Stomach smooth muscle (tissue), 2 donors: Measurements from ENCODE around the gene CLTA.
A peak's percentile ranks its signal among the peaks of the same experiment; 100 is the strongest.

Source experiments
- H3K27ac ChIP-seq: one replicate; pipeline ENCODE4 v1.7.0; 2013; ENCODE audit warnings: mild to moderate bottlenecking, low read length, inconsistent platforms
- H3K27me3 ChIP-seq, 2 donors: one replicate each; pipeline ENCODE4 v1.7.0; 2013; ENCODE audit warnings: low read length in 2 of 2; ENCODE audit not compliant: insufficient read depth in 2 of 2, control insufficient read depth in 1 of 2
- H3K36me3 ChIP-seq, 2 donors: one replicate each; pipeline ENCODE4 v1.7.0; 2013; ENCODE audit warnings: low read length in 2 of 2; ENCODE audit not compliant: control insufficient read depth in 2 of 2, insufficient read depth in 2 of 2
- H3K4me1 ChIP-seq: one replicate; pipeline ENCODE4 v1.7.0; 2013; ENCODE audit warnings: low read length; ENCODE audit not compliant: control insufficient read depth, insufficient read depth
- H3K4me3 ChIP-seq, 2 donors: one replicate each; pipeline ENCODE4 v1.7.0; 2013; ENCODE audit warnings: low read length in 2 of 2
- H3K9ac ChIP-seq, 2 donors: one replicate each; pipeline ENCODE4 v1.7.0; 2013; ENCODE audit warnings: low read length in 2 of 2, mild to moderate bottlenecking in 1 of 2
- H3K9me3 ChIP-seq, 2 donors: one replicate each; pipeline ENCODE4 v1.7.0; 2013; ENCODE audit warnings: low read length in 2 of 2; ENCODE audit not compliant: control insufficient read depth in 2 of 2
- donor health status: healthy.
- donor health status: Pancreatic carcinoma.

CLTA gene

DNA sequence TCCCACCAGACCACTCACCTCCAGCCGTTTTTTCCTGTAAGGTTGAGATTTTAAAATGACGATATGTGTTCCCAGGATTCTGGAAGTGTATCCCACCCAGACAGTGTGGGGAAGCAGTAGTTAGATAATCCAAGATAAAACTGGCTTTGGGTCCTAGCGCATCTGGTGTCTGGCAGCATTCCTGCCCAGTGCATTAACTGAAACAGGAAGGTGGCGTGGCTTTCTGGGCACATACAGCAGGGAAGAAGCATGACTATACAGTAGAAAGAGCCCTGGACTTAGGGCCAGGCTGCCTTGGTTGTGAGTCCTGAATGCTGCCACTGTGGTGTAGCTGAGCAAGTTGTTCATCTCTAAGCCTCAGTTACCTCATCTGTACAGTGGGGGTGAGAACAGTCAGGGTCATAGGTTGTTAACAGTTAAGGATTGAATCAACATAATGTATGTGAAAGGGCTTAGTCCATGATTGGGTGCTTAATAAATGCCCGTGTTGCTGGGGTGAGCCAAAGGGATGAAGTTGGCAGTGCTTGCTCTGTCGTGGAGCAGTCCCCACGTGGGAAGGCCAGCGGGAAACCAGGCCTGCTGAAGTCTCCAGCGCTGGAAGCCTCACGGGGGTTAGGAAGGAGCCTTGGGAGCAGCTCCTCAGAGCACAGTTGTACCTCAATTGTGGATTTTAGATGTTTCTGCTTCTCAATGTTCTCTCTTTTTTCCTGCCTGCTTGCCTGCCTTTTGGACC lies 18.0 kb downstream of the CLTA start:
- H3K9ac ChIP-seq, result no peak overlapping the region
- no peaks in the 10 kb centered on the region for H3K9me3 ChIP-seq
- peaks cover 60 to 67% of the 10 kb centered on the region in 2 donors for H3K36me3 ChIP-seq
- H3K27ac ChIP-seq, result peak overlapping the region; percentile 37
- no peak overlapping the region for H3K4me3 ChIP-seq
- peaks cover 25% of the 10 kb centered on the region for H3K4me1 ChIP-seq
- no peaks in the 10 kb centered on the region for H3K27me3 ChIP-seq

DNA sequence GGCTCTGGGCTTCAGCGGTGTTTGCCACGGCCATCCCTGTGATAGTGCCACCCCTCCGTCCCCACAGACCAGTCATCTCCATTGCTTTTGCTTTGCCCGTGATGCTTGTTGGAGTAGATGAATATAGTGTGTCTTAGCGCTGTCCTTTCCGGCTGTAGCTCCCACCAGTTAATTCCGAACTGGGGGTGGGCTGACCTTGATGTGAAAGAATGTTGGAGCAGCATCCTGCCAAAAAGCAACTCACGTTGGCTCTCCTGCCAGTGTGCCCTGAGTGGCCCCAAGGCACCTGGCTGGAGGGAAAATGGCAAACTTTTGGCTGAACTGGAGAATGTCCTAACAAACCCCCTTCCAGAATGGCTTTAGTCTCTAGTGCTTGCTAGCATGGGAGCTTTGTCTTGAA lies 20.0 kb downstream of the CLTA start:
- Histone ChIP-seq H3K27ac (no peak overlapping the region), H3K36me3 (peaks cover 45 to 50% of the 10 kb centered on the region in 2 donors), H3K4me1 (peaks cover 31% of the 10 kb centered on the region), H3K9ac (no peak overlapping the region), H3K4me3 (no peak overlapping the region), H3K9me3 (no peaks in the 10 kb centered on the region), H3K27me3 (no peaks in the 10 kb centered on the region)

DNA sequence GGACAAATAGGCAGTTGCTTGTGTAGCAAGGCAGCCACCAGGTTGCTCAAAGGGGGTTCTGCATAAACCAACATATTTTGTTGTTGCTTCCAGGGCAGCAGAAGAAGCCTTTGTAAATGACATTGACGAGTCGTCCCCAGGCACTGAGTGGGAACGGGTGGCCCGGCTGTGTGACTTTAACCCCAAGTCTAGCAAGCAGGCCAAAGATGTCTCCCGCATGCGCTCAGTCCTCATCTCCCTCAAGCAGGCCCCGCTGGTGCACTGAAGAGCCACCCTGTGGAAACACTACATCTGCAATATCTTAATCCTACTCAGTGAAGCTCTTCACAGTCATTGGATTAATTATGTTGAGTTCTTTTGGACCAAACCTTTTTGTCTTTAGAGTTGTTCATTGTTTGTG lies 20.8 kb downstream of the CLTA start:
- Histone ChIP-seq H3K9me3 (no peaks in the 10 kb centered on the region), H3K4me3 (no peak overlapping the region), H3K4me1 (peaks cover 31% of the 10 kb centered on the region), H3K27me3 (no peaks in the 10 kb centered on the region), H3K9ac (no peak overlapping the region), H3K27ac (no peak overlapping the region), H3K36me3 (peaks cover 45 to 48% of the 10 kb centered on the region in 2 donors)

DNA sequence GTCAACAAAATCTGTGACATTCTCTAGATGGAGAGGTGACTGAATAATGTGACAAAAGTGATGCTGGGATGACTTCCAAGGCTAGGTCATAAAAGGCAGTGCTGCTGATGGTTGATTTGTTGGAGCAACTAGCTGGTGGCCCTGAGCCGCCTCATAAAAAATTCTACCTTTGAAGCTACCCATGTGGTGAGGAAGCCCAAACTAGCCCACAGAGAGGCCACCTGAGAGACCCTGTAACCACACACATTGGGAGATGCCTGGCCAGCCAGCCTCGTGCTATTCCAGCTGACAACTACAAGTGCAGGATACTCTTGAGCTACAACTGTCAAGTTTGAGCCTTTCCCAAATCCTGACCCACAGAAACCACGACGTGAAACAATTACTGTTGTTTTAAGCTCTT lies 22.7 kb downstream of the CLTA start:
- H3K9ac ChIP-seq, result no peak overlapping the region
- peaks cover 20% of the 10 kb centered on the region for H3K4me1 ChIP-seq
- no peaks in the 10 kb centered on the region for H3K9me3 ChIP-seq
- no peak overlapping the region for H3K27ac ChIP-seq
- no peak overlapping the region for H3K4me3 ChIP-seq
- no peaks in the 10 kb centered on the region for H3K27me3 ChIP-seq
- H3K36me3 ChIP-seq, result peaks cover 45% of the 10 kb centered on the region in 2 donors

DNA sequence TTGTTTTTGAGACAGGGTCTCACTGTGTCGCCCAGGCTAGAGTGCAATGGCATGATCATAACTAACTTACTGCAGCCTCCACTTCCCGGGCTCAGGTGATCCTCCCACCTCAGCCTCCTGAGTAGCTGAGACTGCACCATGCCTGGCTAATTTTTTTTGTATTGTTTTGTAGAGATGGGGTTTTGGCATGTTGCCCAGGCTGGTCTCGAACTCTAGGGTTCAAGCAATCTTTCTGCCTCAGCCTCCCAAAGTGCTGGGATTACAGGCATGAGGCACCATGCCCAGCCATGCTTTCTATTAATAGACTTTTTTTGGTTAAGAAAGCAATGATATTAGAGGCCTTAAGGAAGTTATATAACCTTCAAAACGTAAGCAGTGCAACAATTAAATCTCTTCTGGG lies 23.3 kb downstream of the CLTA start:
- no peak overlapping the region for H3K4me3 ChIP-seq

DNA sequence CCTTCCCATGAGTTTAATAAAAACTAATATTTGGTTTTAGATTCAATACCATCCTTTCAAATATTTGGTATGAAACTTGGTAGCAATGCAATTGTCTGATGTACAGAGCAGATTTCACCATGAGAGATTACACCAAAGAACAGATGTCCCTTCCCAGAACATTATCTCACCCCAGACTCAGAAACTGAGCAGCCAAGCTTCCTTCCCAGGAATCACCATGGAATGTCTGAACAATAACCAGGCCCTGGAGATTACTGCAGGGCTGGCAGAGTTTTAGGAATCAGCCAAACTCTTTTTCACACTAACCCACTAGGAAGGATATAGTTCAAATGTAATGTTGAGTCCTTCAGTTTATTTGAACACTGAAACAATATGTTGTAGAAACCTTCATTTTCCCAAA lies 23.9 kb downstream of the CLTA start:
- H3K9ac ChIP-seq, result no peak overlapping the region
- peaks cover 17% of the 10 kb centered on the region for H3K4me1 ChIP-seq
- H3K27me3 ChIP-seq, result no peaks in the 10 kb centered on the region
- H3K27ac ChIP-seq, result no peak overlapping the region
- peaks cover 49 to 54% of the 10 kb centered on the region in 2 donors for H3K36me3 ChIP-seq
- H3K9me3 ChIP-seq, result no peaks in the 10 kb centered on the region
- no peak overlapping the region for H3K4me3 ChIP-seq

More for the DNA sequence above, 23.3 kb downstream of the CLTA start:
- Histone ChIP-seq H3K9ac (no peak overlapping the region), H3K27ac (peak overlapping the region; percentile 37), H3K4me1 (peaks cover 17% of the 10 kb centered on the region), H3K9me3 (no peaks in the 10 kb centered on the region), H3K36me3 (peaks cover 45 to 48% of the 10 kb centered on the region in 2 donors), H3K27me3 (no peaks in the 10 kb centered on the region)

DNA sequence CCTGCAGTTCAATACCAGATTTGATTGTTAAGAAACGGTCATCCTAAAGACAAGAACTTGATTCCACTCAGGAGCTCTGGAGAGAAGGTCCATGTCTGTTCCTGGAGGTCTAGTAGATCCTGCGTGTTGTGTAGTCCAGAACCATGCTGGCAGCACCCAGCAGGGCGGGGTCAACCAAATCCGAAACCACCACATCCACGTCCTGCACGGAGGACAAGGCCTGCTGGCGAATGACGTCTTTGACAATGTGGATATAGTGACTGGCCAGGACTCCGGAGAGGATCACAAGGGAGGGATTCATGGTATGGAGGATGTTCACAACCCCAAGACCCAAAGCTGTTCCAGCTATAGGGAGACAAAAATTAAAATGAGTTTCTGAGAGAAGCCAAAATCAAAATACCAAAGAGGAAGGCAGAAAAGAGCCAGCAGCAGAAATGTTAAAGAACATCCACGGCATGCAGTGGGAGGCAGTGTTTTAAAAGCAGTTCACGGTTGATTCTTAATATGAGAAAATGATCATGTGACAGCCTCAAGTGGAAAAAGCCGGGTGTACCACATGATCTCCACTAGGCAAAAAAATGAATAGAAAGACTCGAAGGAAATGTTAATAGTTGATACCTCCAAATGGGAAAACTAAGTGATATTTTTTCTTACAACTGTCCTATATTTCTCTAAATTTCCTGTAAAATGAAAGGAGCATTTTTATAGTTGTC lies 26.7 kb downstream of the CLTA start:
- Histone ChIP-seq H3K4me1 (peaks cover 6% of the 10 kb centered on the region), H3K36me3 (peaks cover 49 to 56% of the 10 kb centered on the region in 2 donors), H3K4me3 (no peak overlapping the region), H3K27me3 (no peaks in the 10 kb centered on the region), H3K27ac (peak overlapping the region; percentile 11), H3K9me3 (no peaks in the 10 kb centered on the region), H3K9ac (no peak overlapping the region)

DNA sequence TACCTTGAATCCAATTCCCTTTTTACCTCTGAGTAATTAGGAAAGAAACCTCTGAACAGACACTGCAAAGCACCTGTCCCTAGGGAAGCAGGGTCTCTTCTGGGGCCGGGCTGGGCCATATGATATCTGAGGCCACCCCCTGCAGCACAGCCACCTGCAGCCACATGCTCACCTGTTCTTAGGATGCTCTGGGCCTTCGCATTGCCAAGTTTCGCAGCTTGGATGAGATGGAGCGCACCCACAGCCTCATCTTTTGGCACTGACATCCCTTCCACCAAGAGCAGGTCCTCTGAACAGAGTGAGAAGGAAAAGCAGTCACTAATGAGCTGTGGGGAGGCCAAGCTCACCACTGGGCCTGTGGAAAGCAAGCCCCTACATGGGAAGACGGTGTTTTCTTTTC lies 27.3 kb downstream of the CLTA start:
- H3K27ac ChIP-seq, result no peak overlapping the region
- H3K4me3 ChIP-seq, result no peak overlapping the region
- H3K4me1 ChIP-seq, result peaks cover 6% of the 10 kb centered on the region
- H3K27me3 ChIP-seq, result no peaks in the 10 kb centered on the region
- H3K9me3 ChIP-seq, result peaks cover 0 to 3% of the 10 kb centered on the region in 2 donors
- H3K9ac ChIP-seq, result no peak overlapping the region
- H3K36me3 ChIP-seq, result peaks cover 50 to 62% of the 10 kb centered on the region in 2 donors

DNA sequence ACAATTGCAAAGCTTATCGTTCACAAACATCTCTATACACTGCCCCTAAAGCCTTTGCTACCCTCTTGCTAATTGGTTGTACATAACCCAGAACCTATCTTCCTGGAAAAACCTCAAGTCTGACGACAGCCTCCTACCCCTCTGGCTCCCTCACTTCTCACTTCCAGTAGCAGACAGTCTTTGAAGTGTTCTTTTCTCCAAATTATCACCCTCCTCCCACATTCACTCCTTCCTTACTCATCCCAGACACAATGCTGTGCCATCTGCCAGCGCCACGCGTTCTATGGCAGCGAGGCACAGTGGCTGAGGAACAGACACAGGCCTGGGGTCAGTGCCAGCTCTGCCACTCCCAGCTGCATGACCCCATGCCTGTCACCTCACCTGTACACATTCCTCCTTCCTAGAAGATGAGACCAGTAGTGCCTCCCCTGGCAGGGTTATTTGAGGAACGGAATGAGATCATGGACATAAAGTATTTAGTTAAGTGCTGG lies 27.7 kb downstream of the CLTA start:
- H3K4me1 ChIP-seq, result peaks cover 6% of the 10 kb centered on the region
- H3K36me3 ChIP-seq, result peaks cover 50 to 65% of the 10 kb centered on the region in 2 donors
- no peak overlapping the region for H3K4me3 ChIP-seq
- H3K9ac ChIP-seq, result no peak overlapping the region
- H3K27me3 ChIP-seq, result no peaks in the 10 kb centered on the region
- H3K27ac ChIP-seq, result no peak overlapping the region
- peaks cover 0 to 3% of the 10 kb centered on the region in 2 donors for H3K9me3 ChIP-seq

DNA sequence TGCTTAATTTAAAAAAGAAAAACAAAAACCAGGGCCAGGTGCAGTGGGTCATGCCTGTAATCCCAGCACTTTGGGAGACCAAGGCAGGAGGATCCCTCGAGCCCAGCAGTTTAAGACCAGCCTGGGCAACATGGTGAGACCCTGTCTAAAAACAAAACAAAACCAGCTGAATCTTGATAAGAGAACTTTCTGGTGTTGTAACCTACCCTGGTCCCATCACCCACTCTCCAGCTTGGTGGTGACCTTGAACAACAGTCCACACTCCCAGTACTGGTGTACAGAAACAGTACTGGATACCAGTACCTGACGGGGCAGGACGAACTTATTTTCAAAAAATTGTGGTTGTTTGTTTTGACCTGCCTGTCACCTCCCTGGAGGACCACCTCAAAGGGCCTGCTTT lies 30.9 kb downstream of the CLTA start:
- H3K27ac ChIP-seq, result no peak overlapping the region
- no peak overlapping the region for H3K9ac ChIP-seq
- peaks cover 57 to 63% of the 10 kb centered on the region in 2 donors for H3K36me3 ChIP-seq
- no peak overlapping the region for H3K4me3 ChIP-seq
- H3K27me3 ChIP-seq, result no peaks in the 10 kb centered on the region
- no peaks in the 10 kb centered on the region for H3K4me1 ChIP-seq
- H3K9me3 ChIP-seq, result peaks cover 0 to 3% of the 10 kb centered on the region in 2 donors

DNA sequence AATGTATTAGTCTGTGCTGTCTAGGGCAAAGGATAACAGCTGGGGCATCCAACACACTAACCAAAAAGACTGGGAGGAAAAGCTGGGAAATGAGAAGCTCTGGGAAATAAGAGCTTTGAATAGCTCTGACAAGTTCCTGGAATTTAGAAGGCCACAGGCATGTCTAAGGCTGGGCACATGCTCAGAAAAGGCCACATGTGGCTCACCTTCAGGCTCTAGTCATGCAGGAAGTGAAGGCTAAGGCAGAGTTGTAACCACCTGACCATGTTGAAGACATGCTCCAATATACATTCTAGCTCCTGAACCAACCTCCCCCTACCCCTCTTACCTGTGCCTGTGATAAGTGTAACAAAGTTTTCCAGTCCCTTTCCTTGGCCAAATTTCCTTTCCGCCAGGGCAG lies 31.7 kb downstream of the CLTA start:
- peaks cover 0 to 3% of the 10 kb centered on the region in 2 donors for H3K9me3 ChIP-seq
- no peaks in the 10 kb centered on the region for H3K27me3 ChIP-seq
- peaks cover 57 to 64% of the 10 kb centered on the region in 2 donors for H3K36me3 ChIP-seq
- no peak overlapping the region for H3K27ac ChIP-seq
- H3K4me1 ChIP-seq, result no peaks in the 10 kb centered on the region
- no peak overlapping the region for H3K9ac ChIP-seq
- no peak overlapping the region for H3K4me3 ChIP-seq
